OCI-LY7 (cell line): ENCODE data around the gene MUC15. TPM values are rescaled to one million over a fixed set of nuclear protein-coding genes. Genes with fewer than 3 reads are reported as not detected.

Experiments
- BruUV-seq: library from RNA; stranded (reverse); fragments of 400-500 nt; replicated peaks from 2 replicates; lab custom pipeline; 2021; lab: Mats Ljungman, UMichigan
- CTCF ChIA-PET: fragments of 300-600 bp; sonication (Branson Sonifier 250); formaldehyde crosslinking; loops from one replicate; lab custom pipeline; 2022; ENCODE audit warnings: antibody characterized with exemption; ENCODE audit not compliant: unreplicated experiment; lab: Charles Lee
- POLR2A ChIA-PET: fragments of 300-600 bp; sonication (Branson Sonifier 250); formaldehyde crosslinking; loops from one replicate; lab custom pipeline; 2022; ENCODE audit warnings: antibody characterized with exemption; lab: Charles Lee
- DNase-seq: peaks from one replicate; pipeline ENCODE4 v3.0.0-alpha.2; 2015; ENCODE audit warnings: low spot score
- H2AFZ ChIP-seq: fragments of 200-600 bp; sonication (generic), shearing (Covaris generic); 2 replicates; pipeline ENCODE4 v1.6.1; 2014; ENCODE audit warnings: mild to moderate bottlenecking, antibody characterized with exemption, low read length, moderate library complexity
- H3K27ac ChIP-seq: fragments of 200-600 bp; sonication (generic); 2 replicates; pipeline ENCODE4 v1.5.1; 2014; ENCODE audit warnings: mixed run types, low read depth, mild to moderate bottlenecking, moderate library complexity, low read length, inconsistent platforms; ENCODE audit not compliant: poor library complexity, severe bottlenecking
- H3K36me3 ChIP-seq: fragments of 200-600 bp; sonication (generic); 2 replicates; pipeline ENCODE4 v1.6.1; 2014; ENCODE audit warnings: mild to moderate bottlenecking, antibody characterized with exemption, low read length, moderate library complexity, mixed read lengths; ENCODE audit not compliant: insufficient read depth
- H3K4me1 ChIP-seq: fragments of 200-600 bp; sonication (generic); 2 replicates; pipeline ENCODE4 v1.5.1; 2014; ENCODE audit warnings: mild to moderate bottlenecking, low read length; ENCODE audit not compliant: insufficient read depth, poor library complexity, severe bottlenecking
- H3K4me2 ChIP-seq: fragments of 200-600 bp; sonication (generic); 2 replicates; pipeline ENCODE4 v1.6.1; 2014; ENCODE audit warnings: mild to moderate bottlenecking, low read length
- H3K4me3 ChIP-seq: fragments of 200-600 bp; sonication (generic); 2 replicates; pipeline ENCODE4 v1.5.1; 2014; ENCODE audit warnings: mild to moderate bottlenecking, low read depth, low read length; ENCODE audit not compliant: poor library complexity, severe bottlenecking
- H3K79me2 ChIP-seq: fragments of 200-600 bp; sonication (generic); 2 replicates; pipeline ENCODE4 v1.6.1; 2016; ENCODE audit warnings: low read depth, mild to moderate bottlenecking, low read length, moderate library complexity, mixed read lengths; ENCODE audit not compliant: insufficient read depth
- H3K9me2 ChIP-seq: fragments of 200-600 bp; sonication (generic); 2 replicates; pipeline ENCODE4 v1.6.1; 2016; ENCODE audit warnings: mild to moderate bottlenecking, low read length, mixed read lengths; ENCODE audit not compliant: insufficient read depth
- H3K9me3 ChIP-seq: fragments of 200-600 bp; sonication (generic); 2 replicates; pipeline ENCODE4 v1.6.1; 2014; ENCODE audit warnings: mild to moderate bottlenecking, mixed run types, low read length, mixed read lengths
- H4K20me1 ChIP-seq: fragments of 200-600 bp; sonication (generic); 2 replicates; pipeline ENCODE4 v1.6.1; 2014; ENCODE audit warnings: mild to moderate bottlenecking, antibody characterized with exemption, low read length, moderate library complexity, mixed read lengths; ENCODE audit not compliant: insufficient read depth
- CTCF ChIP-seq: fragments of 200-600 bp; sonication (generic); conservative IDR thresholded peaks from 2 replicates; pipeline ENCODE4 v1.5.1; 2014; ENCODE audit warnings: mild to moderate bottlenecking, antibody characterized with exemption, low read length, moderate library complexity, mixed read lengths
- EZH2phosphoT487 ChIP-seq: fragments of 200-600 bp; sonication (generic); IDR thresholded peaks from 2 replicates; pipeline ENCODE4 v1.6.1; 2018; ENCODE audit warnings: low read depth, borderline replicate concordance, mild to moderate bottlenecking, mixed run types, antibody characterized with exemption, low read length, moderate library complexity, mixed read lengths
- intact Hi-C: fragments of 100-400 bp; cut with micrococcal nuclease; formaldehyde crosslinking; loops from one replicate; pipeline ENCODE4 v1.10.0; 2022; ENCODE audit not compliant: unreplicated experiment
- total RNA-seq, 2 experiments: library from RNA; depleted of rRNA in 1 of 2; stranded (reverse); fragments of >200 nt in 1 of 2; shearing (Covaris generic) in 1 of 2; gene quantifications; 2 replicates each; pipeline ENCODE4 v1.2.3, GENCODE V29; 2014 to 2022

MUC15 gene
- total RNA-seq, 2 experiments from 2014 or later: not detected

- no peak for DNase-seq
- Histone ChIP-seq H2AFZ (no peak overlapping the region), H3K4me3 (no peak overlapping the region), H3K9me2 (no peaks in the 10 kb centered on the region), H3K27ac (no peak overlapping the region), H3K4me1 (no peaks in the 10 kb centered on the region), H4K20me1 (no peaks in the 10 kb centered on the region), H3K4me2 (no peak overlapping the region), H3K79me2 (no peaks in the 10 kb centered on the region), H3K9me3 (no peaks in the 10 kb centered on the region), H3K36me3 (no peaks in the 10 kb centered on the region)
- BruUV-seq: no TSS peak
- intact Hi-C loops: loop anchor here (10.0 kb wide), 1 partner anchor 255 kb away; no protein-coding TSS in a partner anchor
- ChIA-PET CTCF (no interaction called here), POLR2A (no interaction called here)
- TF ChIP-seq CTCF (no peak), EZH2phosphoT487 (no peak)
Observed at GRCh38 chr11:26550022-26550421, 22.0 kb downstream of the MUC15 start.

GRCh38 chr11:26549176-26549575 is 22.9 kb downstream of the MUC15 start:
- TF ChIP-seq EZH2phosphoT487: no peak
- no peak for TF ChIP-seq CTCF
- no peak overlapping the region for H3K4me3 ChIP-seq
- no TSS peak for BruUV-seq
- H3K4me2 ChIP-seq: no peak overlapping the region
- no peak for DNase-seq
- no peaks in the 10 kb centered on the region for H3K9me2 ChIP-seq
- intact Hi-C loops: no loop called here
- H3K79me2 ChIP-seq: no peaks in the 10 kb centered on the region
- no peaks in the 10 kb centered on the region for H3K9me3 ChIP-seq
- H3K4me1 ChIP-seq: no peaks in the 10 kb centered on the region
- POLR2A ChIA-PET: interaction anchor here (0.6 kb wide), 1 partner anchor 866 kb away, joined by 4 read pairs; no protein-coding TSS in a partner anchor
- CTCF ChIA-PET: no interaction called here
- no peak overlapping the region for H2AFZ ChIP-seq
- no peak overlapping the region for H3K27ac ChIP-seq
- H4K20me1 ChIP-seq: no peaks in the 10 kb centered on the region
- no peaks in the 10 kb centered on the region for H3K36me3 ChIP-seq

GRCh38 chr11:26541870-26542269 is 30.2 kb downstream of the MUC15 start:
- H3K9me2 ChIP-seq: no peaks in the 10 kb centered on the region
- no peak overlapping the region for H2AFZ ChIP-seq
- intact Hi-C loops: no loop called here
- H3K36me3 ChIP-seq: no peaks in the 10 kb centered on the region
- no peaks in the 10 kb centered on the region for H3K9me3 ChIP-seq
- POLR2A ChIA-PET: interaction anchor here (0.6 kb wide), 1 partner anchor 246 kb away, joined by 3 read pairs; no protein-coding TSS in a partner anchor
- TF ChIP-seq EZH2phosphoT487 (no peak), CTCF (no peak)
- H3K79me2 ChIP-seq: no peaks in the 10 kb centered on the region
- H3K4me3 ChIP-seq: no peak overlapping the region
- no TSS peak for BruUV-seq
- no peak for DNase-seq
- H3K4me1 ChIP-seq: no peaks in the 10 kb centered on the region
- CTCF ChIA-PET: no interaction called here
- H3K27ac ChIP-seq: no peak overlapping the region
- no peak overlapping the region for H3K4me2 ChIP-seq
- H4K20me1 ChIP-seq: no peaks in the 10 kb centered on the region
